ENCODE measurements around the gene WDCP. TPM values are rescaled to one million over a fixed set of nuclear protein-coding genes. Genes with fewer than 3 reads are reported as not detected.

Gene WDCP
- total RNA-seq, 3 donors from 2014 or later (not counting 1 experiment from before 2014, with no cell fraction given), result 2.4 to 11.8 (median 11.2) TPM

GRCh38 chr2:24040511-24040910 is 6.7 kb downstream of the WDCP start:
- DNase-seq, result no peak
- Mint-ChIP-seq H3K27me3 (ENCODE audit: low read depth in 2 of 2) (no peaks in the 10 kb centered on the region), H3K36me3 (peaks cover 7% of the 10 kb centered on the region), H3K27ac (no peak overlapping the region), H3K9me3 (no peaks in the 10 kb centered on the region), H3K4me3 (no peak overlapping the region), H3K4me1 (peaks cover 12 to 13% of the 10 kb centered on the region in 2 donors)
- intact Hi-C loops (cut with micrococcal nuclease), result no loop called here
- Histone ChIP-seq H3K4me3 (ENCODE audit: low read length) (no peak overlapping the region), H3K27me3 (ENCODE audit: control insufficient read depth, insufficient read depth, low read length) (no peaks in the 10 kb centered on the region), H3K27ac (ENCODE audit: low read length) (no peak overlapping the region), H3K9me3 (ENCODE audit: control insufficient read depth, insufficient read depth, low read length) (no peaks in the 10 kb centered on the region), H3K4me1 (ENCODE audit: control insufficient read depth, insufficient read depth, low read length) (no peaks in the 10 kb centered on the region), H3K36me3 (ENCODE audit: control insufficient read depth, insufficient read depth, low read length) (peaks cover 23% of the 10 kb centered on the region)
- no peak for ATAC-seq
- no peak for TF ChIP-seq CTCF (IDR thresholded peaks at IDR 0.05)
- 88% methylated on average over 2 of the region's 4 CpGs for WGBS (ENCODE audit: insufficient coverage)

- TF ChIP-seq CTCF (IDR thresholded peaks at IDR 0.05), result no peak
- Mint-ChIP-seq H3K4me1 (peaks cover 6 to 8% of the 10 kb centered on the region in 2 donors), H3K27me3 (ENCODE audit: low read depth in 2 of 2) (no peaks in the 10 kb centered on the region), H3K9me3 (no peaks in the 10 kb centered on the region), H3K36me3 (peaks cover 7% of the 10 kb centered on the region), H3K4me3 (no peak overlapping the region), H3K27ac (no peak overlapping the region)
- Histone ChIP-seq H3K9me3 (ENCODE audit: control insufficient read depth, insufficient read depth, low read length) (no peaks in the 10 kb centered on the region), H3K27me3 (ENCODE audit: control insufficient read depth, insufficient read depth, low read length) (no peaks in the 10 kb centered on the region), H3K4me1 (ENCODE audit: control insufficient read depth, insufficient read depth, low read length) (no peaks in the 10 kb centered on the region), H3K36me3 (ENCODE audit: control insufficient read depth, insufficient read depth, low read length) (peaks cover 23% of the 10 kb centered on the region), H3K27ac (ENCODE audit: low read length) (no peak overlapping the region), H3K4me3 (ENCODE audit: low read length) (no peak overlapping the region)
- no peak for DNase-seq
- intact Hi-C loops (cut with micrococcal nuclease), result no loop called here
- WGBS (ENCODE audit: insufficient coverage), result 94% methylated on average over 9 of the region's 9 CpGs
- no peak for ATAC-seq
These were observed 8.2 kb downstream of the WDCP start for GRCh38 chr2:24038786-24039499.

DNA sequence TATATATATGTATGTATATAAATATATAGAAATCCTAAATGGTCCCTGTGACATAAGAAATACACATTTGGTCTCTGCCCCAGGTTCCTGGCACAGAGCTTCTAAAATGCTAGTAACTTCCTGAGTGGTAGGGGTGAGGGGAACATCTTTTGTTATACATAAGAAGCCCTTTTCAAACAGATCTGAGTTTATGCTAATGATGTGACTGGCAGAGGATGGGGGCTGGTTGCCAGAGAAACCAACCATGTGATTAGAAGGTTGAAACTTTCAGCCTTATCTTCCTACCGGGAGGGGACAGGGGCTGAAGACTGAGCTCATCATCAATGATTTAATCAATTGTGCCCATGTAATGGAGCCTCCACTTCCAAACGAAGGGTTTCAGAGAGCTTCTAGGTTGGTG is 21.0 kb downstream of the WDCP start:
- Mint-ChIP-seq H3K4me3 (no peak overlapping the region), H3K4me1 (peaks cover 0 to 7% of the 10 kb centered on the region in 2 donors), H3K27me3 (ENCODE audit: low read depth in 2 of 2) (no peaks in the 10 kb centered on the region), H3K36me3 (peaks cover 20% of the 10 kb centered on the region), H3K27ac (no peak overlapping the region), H3K9me3 (no peaks in the 10 kb centered on the region)
- DNase-seq (no peak), ATAC-seq (no peak)
- H3K27me3 ChIP-seq (ENCODE audit: control insufficient read depth, insufficient read depth, low read length), result no peaks in the 10 kb centered on the region
- TF ChIP-seq CTCF (IDR thresholded peaks at IDR 0.05), result no peak
- H3K36me3 ChIP-seq (ENCODE audit: control insufficient read depth, insufficient read depth, low read length), result peaks cover 38% of the 10 kb centered on the region
- no peaks in the 10 kb centered on the region for H3K9me3 ChIP-seq (ENCODE audit: control insufficient read depth, insufficient read depth, low read length)
- no peaks in the 10 kb centered on the region for H3K4me1 ChIP-seq (ENCODE audit: control insufficient read depth, insufficient read depth, low read length)
- intact Hi-C loops (cut with micrococcal nuclease), result no loop called here
- no peak overlapping the region for H3K27ac ChIP-seq (ENCODE audit: low read length)
- no peak overlapping the region for H3K4me3 ChIP-seq (ENCODE audit: low read length)
- WGBS (ENCODE audit: insufficient coverage), result 100% methylated on average over 2 of the region's 2 CpGs

Data from natural killer cell (primary cell).